ENCODE data around the gene HDGFL2.

The HDGFL2 gene

DNA sequence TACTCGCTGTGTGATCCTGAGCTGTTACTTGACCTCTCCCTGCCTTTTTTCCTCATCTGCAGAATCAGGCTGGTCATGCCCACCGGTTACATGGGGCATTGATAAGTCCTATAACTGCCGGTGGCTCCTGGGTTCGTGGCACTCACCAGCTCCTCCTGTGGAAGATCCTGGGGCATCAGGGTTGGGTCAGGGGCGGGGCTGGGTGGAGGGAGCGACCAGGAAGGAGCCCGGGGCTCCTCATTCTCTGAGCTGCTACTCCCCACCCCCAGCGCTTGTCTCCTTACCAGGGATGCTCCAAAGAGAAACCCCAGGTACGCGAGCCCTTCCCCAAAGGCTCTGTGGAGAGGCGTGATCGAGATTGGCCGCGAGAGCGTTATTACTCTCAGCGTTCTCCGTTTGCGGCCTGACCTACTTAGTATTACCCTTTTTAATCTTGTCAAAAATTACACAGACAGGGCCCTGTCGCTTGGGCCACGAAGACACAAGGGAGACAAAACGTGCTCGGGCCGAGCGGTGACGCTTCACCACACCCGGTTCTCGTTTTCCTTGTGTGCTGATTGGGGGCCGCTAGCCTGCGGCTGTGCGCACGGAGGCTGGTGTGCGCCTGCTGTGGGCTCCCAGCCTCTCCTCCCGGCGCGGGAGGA, 10.7 kb downstream of the HDGFL2 start:
- H3K4me3 ChIP-seq (ENCODE audit: control insufficient read depth, low read depth, low read length), result no peak overlapping the region
- no peak for DNase-seq (ENCODE audit: low read depth)
- TF ChIP-seq, protein P1, sequence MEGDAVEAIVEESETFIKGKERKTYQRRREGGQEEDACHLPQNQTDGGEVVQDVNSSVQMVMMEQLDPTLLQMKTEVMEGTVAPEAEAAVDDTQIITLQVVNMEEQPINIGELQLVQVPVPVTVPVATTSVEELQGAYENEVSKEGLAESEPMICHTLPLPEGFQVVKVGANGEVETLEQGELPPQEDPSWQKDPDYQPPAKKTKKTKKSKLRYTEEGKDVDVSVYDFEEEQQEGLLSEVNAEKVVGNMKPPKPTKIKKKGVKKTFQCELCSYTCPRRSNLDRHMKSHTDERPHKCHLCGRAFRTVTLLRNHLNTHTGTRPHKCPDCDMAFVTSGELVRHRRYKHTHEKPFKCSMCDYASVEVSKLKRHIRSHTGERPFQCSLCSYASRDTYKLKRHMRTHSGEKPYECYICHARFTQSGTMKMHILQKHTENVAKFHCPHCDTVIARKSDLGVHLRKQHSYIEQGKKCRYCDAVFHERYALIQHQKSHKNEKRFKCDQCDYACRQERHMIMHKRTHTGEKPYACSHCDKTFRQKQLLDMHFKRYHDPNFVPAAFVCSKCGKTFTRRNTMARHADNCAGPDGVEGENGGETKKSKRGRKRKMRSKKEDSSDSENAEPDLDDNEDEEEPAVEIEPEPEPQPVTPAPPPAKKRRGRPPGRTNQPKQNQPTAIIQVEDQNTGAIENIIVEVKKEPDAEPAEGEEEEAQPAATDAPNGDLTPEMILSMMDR (IDR thresholded peaks at IDR 0.05; ENCODE audit: control insufficient read depth, insufficient read depth, low read depth, low read length, missing control alignments), result no peak

DNA sequence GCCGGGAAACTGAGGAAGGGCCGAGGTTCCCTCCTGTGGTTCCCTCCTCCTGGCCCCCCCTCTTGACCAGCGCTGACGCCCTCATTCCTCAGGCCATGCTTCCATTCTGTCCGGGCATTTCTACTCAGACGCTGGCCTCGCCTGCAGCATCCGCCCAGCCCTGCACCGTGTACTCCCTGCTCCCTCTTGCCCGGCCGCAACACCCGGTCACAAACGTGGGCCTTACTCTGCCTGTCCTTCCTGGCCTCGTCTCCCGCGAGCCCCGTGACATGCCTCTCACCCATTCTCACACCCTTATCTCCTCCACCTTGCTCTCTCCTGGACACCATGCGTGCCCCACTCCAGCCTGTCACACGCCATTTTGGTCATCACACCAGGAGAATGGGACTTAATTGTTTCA, 11.3 kb downstream of the HDGFL2 start:
- no peak overlapping the region for H3K4me3 ChIP-seq (ENCODE audit: control insufficient read depth, low read depth, low read length)
- TF ChIP-seq, protein P1 (IDR thresholded peaks at IDR 0.05; ENCODE audit: control insufficient read depth, insufficient read depth, low read depth, low read length, missing control alignments), result no peak
- no peak for DNase-seq (ENCODE audit: low read depth)

DNA sequence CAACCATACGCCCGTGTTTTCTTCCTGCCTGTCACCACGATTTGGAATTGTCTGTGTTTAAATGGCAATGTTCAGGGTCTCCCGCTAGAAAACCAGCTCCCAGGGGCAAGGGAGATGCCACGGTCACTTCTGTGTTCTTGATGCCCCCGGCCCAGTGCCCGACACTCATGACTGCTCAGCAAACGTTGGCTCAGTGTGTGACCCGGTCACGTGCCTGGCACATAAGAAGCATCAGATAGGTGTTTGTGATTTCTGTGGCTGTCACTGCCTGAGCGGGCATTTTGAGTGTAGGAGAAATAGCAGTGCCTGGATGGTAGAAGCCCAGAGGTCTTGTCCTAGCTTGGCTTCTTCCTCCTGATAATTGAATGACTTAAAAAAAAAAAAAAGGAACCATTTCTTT, 15.5 kb downstream of the HDGFL2 start:
- TF ChIP-seq, protein P1 (IDR thresholded peaks at IDR 0.05; ENCODE audit: control insufficient read depth, insufficient read depth, low read depth, low read length, missing control alignments), result no peak
- no peak overlapping the region for H3K4me3 ChIP-seq (ENCODE audit: control insufficient read depth, low read depth, low read length)
- no peak for DNase-seq (ENCODE audit: low read depth)

DNA sequence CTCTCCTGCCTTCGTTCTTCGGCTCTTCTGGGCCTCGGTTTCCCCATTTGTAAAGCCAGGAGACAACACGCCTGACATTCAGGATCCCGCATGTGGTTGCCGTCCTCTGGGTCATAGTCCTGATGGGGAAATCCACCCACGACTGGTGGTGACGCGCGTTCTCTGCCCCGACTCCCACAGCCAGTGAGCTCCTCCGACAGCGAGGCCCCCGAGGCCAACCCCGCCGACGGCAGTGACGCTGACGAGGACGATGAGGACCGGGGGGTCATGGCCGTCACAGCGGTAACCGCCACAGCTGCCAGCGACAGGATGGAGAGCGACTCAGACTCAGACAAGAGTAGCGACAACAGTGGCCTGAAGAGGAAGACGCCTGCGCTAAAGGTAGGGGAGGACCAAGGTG, 16.4 kb downstream of the HDGFL2 start:
- TF ChIP-seq, protein P1 (IDR thresholded peaks at IDR 0.05; ENCODE audit: control insufficient read depth, insufficient read depth, low read depth, low read length, missing control alignments), result no peak
- H3K4me3 ChIP-seq (ENCODE audit: control insufficient read depth, low read depth, low read length), result no peak overlapping the region
- DNase-seq (ENCODE audit: low read depth), result no peak

DNA sequence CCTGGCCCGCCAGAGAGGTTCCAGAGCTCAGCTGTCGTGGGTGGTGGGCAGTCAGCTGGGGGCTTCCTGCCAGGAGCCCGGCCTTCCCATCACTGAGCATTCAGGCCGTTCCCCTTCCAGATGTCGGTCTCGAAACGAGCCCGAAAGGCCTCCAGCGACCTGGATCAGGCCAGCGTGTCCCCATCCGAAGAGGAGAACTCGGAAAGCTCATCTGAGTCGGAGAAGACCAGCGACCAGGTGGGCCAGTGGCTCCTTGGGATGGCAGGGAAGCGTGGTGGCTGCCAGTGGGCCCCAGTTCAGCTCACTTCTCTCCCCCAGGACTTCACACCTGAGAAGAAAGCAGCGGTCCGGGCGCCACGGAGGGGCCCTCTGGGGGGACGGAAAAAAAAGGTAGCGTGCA, 19.3 kb downstream of the HDGFL2 start:
- DNase-seq (ENCODE audit: low read depth), result no peak
- TF ChIP-seq, protein P1 (IDR thresholded peaks at IDR 0.05; ENCODE audit: control insufficient read depth, insufficient read depth, low read depth, low read length, missing control alignments), result no peak
- no peak overlapping the region for H3K4me3 ChIP-seq (ENCODE audit: control insufficient read depth, low read depth, low read length)

DNA sequence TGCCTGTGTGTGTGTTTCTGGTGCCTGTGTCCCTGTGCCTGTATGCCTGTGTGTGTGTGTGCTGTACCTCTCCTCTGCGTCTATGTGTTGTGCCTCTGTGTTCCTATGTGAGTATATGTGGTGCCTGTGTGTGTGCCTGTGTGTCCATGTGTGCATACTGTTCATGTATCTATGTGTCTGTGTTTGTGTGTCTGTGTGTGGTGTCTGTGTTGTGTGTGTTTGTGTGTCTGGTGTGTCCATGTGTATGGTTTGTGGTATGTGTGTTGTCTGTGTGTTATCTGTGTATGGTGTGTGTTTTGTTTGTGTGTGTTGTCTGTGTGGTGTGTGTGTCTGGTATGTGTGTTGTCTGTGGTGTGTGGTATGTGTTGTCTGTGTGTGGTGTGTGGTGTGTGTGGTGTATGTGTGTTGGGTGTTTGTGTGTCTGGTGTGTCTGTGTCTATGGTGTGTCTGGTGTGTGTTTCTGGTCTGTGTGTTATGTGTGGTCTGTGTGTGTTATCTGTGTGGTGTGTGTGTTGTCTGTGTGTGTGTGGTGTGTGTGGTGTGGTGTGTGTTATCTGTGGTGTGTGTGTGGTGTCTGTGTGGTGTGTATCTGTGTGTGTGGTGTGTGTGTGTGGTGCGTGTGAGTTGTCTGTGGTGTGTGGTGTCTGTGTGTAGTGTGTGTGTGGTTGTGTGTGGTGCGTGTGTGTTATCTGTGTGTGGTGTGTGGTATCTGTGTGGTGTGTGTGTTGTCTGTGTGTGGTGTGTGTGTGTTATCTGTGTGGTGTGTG, 20.4 kb downstream of the HDGFL2 start:
- no peak overlapping the region for H3K4me3 ChIP-seq (ENCODE audit: control insufficient read depth, low read depth, low read length)
- TF ChIP-seq, protein P1 (IDR thresholded peaks at IDR 0.05; ENCODE audit: control insufficient read depth, insufficient read depth, low read depth, low read length, missing control alignments), result no peak
- no peak for DNase-seq (ENCODE audit: low read depth)
